ENCODE data around the gene PYDC1. TPM values are rescaled to one million over a fixed set of nuclear protein-coding genes. Genes with fewer than 3 reads are reported as not detected.

Gene PYDC1
- total and polyA plus RNA-seq, 10 of the 15 experiments (the other 5 are each of a cell fraction or from before 2014, with no cell fraction given) = not detected

- Histone ChIP-seq H3K79me2 (ENCODE audit: control insufficient read depth, insufficient read depth, low read length) (peaks cover 3% of the 10 kb centered on the region; the same call in 1 of the 2 replicates), H3K27ac (ENCODE audit: control insufficient read depth, insufficient read depth) (no peak overlapping the region), H3K4me3 (no peak overlapping the region), H3K27me3 (replicated peaks in 1 of 2; ENCODE audit: control insufficient read depth in 2 of 2, insufficient read depth in 2 of 2, low read length in 1 of 2) (no peaks in the 10 kb centered on the region), H4K20me1 (ENCODE audit: control insufficient read depth, insufficient read depth) (no peaks in the 10 kb centered on the region), H3K4me2 (ENCODE audit: control insufficient read depth, insufficient read depth) (no peak overlapping the region), H2AFZ (ENCODE audit: control insufficient read depth, low read depth, low read length) (no peak overlapping the region), H3K4me1 (ENCODE audit: control insufficient read depth, insufficient read depth, low read length) (peaks cover 24% of the 10 kb centered on the region), H3K9ac (ENCODE audit: control insufficient read depth, insufficient read depth, low read length) (no peak overlapping the region), H3K36me3 (ENCODE audit: control insufficient read depth in 2 of 2, insufficient read depth in 2 of 2, low read length in 1 of 2) (peaks cover 5 to 17% of the 10 kb centered on the region in 2 experiments), H3K9me3 (replicated peaks; ENCODE audit: control insufficient read depth, insufficient read depth, low read length) (no peaks in the 10 kb centered on the region)
- CTCF ChIA-PET = interaction anchor here (1.1 kb wide), 1 partner anchor 43 kb away, joined by 3 read pairs; no protein-coding TSS in a partner anchor
- ATAC-seq = no peak
- intact Hi-C loops (cut with micrococcal nuclease; ENCODE audit: unreplicated experiment) = loop anchor here (5.0 kb wide), 3 partner anchors 88 to 243 kb away; partner anchors contain the start of gene ZNF843
- RAD21 ChIA-PET (ENCODE audit: unreplicated experiment) = no interaction called here
- DNase-seq (ENCODE audit: low read depth, low spot score) = no peak
- peak; percentile 24; the same call in 1 of the 2 replicates for TF ChIP-seq POLR2AphosphoS5 (IDR thresholded peaks at IDR 0.05; ENCODE audit: low read length)
- TF ChIP-seq TAF1 (IDR thresholded peaks at IDR 0.05; ENCODE audit: borderline replicate concordance, low read depth, low read length) = no peak
- 0 out of 2 replicates have a peak, but pooled peaks have one; percentile 43 for TF ChIP-seq POLR2AphosphoS2 (IDR thresholded peaks at IDR 0.05; ENCODE audit: low read depth, low read length)
- TF ChIP-seq MTA3 (IDR thresholded peaks at IDR 0.05; ENCODE audit: borderline replicate concordance, low read length) = peak; percentile 34; the same call in 1 of the 2 replicates
- peak; percentile 69 for TF ChIP-seq POLR2A (IDR thresholded peaks at IDR 0.05; ENCODE audit: low read depth, low read length)
- FAIRE-seq = peak; percentile 47
- SMC1A ChIA-PET (ENCODE audit: uncharacterized antibody, unreplicated experiment) = interaction anchor here (0.6 to 1.1 kb wide), 4 partner anchors 10 to 134 kb away, joined by 3 to 4 read pairs (median 3); no protein-coding TSS in a partner anchor
- no TSS peak for BruUV-seq (replicated peaks)
- POLR2A ChIA-PET = interaction anchor here (0.5 to 1.9 kb wide), 4 partner anchors 14 to 58 kb away, joined by 3 to 10 read pairs (median 6); no protein-coding TSS in a partner anchor
- in situ Hi-C loops (cut with MboI) = loop anchor here (5.0 to 10.0 kb wide), 2 partner anchors 243 to 675 kb away; partner anchors contain the start of genes ZNF267 and ZNF843
- 84% methylated on average over 5 of the region's 5 CpGs for WGBS (ENCODE audit: insufficient coverage, insufficient replicate concordance, low lambda C conversion rate, missing lambda C conversion rate)
Measured at GRCh38 chr16:31199430-31200041, 17.4 kb downstream of the PYDC1 start.

Measured in GM12878 (cell line).